ENCODE data around the gene UGT1A10.

- TF ChIP-seq CTCF (IDR thresholded peaks at IDR 0.05 in 2 of 3, conservative IDR thresholded peaks at IDR 0.05 in 1 of 3; ENCODE audit: control insufficient read depth in 2 of 3, extremely low read depth in 1 of 3, insufficient read depth in 1 of 3, low read depth in 3 of 3, low read length in 3 of 3) = no peak
- TF ChIP-seq MXI1 (IDR thresholded peaks at IDR 0.05; ENCODE audit: low read depth, low read length) = no peak
- TF ChIP-seq CEBPZ (IDR thresholded peaks at IDR 0.05; ENCODE audit: low read depth, low read length) = no peak
- TF ChIP-seq EZH2 (IDR thresholded peaks at IDR 0.05; ENCODE audit: borderline replicate concordance, control insufficient read depth, low read depth, low read length) = no peak
- no peak for TF ChIP-seq FOS (IDR thresholded peaks at IDR 0.05; ENCODE audit: borderline replicate concordance, extremely low read depth, insufficient read length)
- TF ChIP-seq NBN (IDR thresholded peaks at IDR 0.05) = no peak
- no peak for TF ChIP-seq RUNX3 (IDR thresholded peaks at IDR 0.05; ENCODE audit: low read length)
These were observed 70.5 kb downstream of the UGT1A10 start for GRCh38 chr2:233706720-233707119.

Measured in GM12878 (cell line).